ENCODE measurements around the gene GPN1.

GRCh38 chr2:27672723-27673486 lies 44.1 kb downstream of the GPN1 start:
- TF ChIP-seq, protein P1, sequence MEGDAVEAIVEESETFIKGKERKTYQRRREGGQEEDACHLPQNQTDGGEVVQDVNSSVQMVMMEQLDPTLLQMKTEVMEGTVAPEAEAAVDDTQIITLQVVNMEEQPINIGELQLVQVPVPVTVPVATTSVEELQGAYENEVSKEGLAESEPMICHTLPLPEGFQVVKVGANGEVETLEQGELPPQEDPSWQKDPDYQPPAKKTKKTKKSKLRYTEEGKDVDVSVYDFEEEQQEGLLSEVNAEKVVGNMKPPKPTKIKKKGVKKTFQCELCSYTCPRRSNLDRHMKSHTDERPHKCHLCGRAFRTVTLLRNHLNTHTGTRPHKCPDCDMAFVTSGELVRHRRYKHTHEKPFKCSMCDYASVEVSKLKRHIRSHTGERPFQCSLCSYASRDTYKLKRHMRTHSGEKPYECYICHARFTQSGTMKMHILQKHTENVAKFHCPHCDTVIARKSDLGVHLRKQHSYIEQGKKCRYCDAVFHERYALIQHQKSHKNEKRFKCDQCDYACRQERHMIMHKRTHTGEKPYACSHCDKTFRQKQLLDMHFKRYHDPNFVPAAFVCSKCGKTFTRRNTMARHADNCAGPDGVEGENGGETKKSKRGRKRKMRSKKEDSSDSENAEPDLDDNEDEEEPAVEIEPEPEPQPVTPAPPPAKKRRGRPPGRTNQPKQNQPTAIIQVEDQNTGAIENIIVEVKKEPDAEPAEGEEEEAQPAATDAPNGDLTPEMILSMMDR (IDR thresholded peaks at IDR 0.05), result no peak
- no peak for TF ChIP-seq POLR2A (IDR thresholded peaks at IDR 0.05)
- no peak for TF ChIP-seq POLR2AphosphoS5 (IDR thresholded peaks at IDR 0.05)
- no peak for TF ChIP-seq EP300 (IDR thresholded peaks at IDR 0.05)

Measured in stomach (tissue), 4 donors.